ENCODE data around the gene FAF1.
"Not testable (repeated sequence)": the region's sequence is repeated elsewhere in the genome, so short reads cannot be mapped to it uniquely, and the experiment has no call there.

Gene FAF1

GRCh38 chr1:50747394-50747793, 212.7 kb downstream of the FAF1 start:
- no peak for DNase-seq

- DNase-seq = no peak
These were observed 217.5 kb downstream of the FAF1 start for GRCh38 chr1:50742523-50742922.

GRCh38 chr1:50739125-50739524, 220.9 kb downstream of the FAF1 start:
- DNase-seq = no peak

- DNase-seq = no peak
These were observed 224.6 kb downstream of the FAF1 start for GRCh38 chr1:50735443-50735842.

- DNase-seq = not testable (repeated sequence)
These were observed 232.5 kb downstream of the FAF1 start for GRCh38 chr1:50727578-50727977.

- no peak for DNase-seq
These were observed 235.3 kb downstream of the FAF1 start for GRCh38 chr1:50724626-50725286.

GRCh38 chr1:50720457-50721053, 239.5 kb downstream of the FAF1 start:
- no peak for DNase-seq

- DNase-seq = no peak
These were observed 240.9 kb downstream of the FAF1 start for GRCh38 chr1:50719126-50719525.

GRCh38 chr1:50717327-50717726, 242.7 kb downstream of the FAF1 start:
- DNase-seq = no peak

GRCh38 chr1:50716455-50716854, 243.6 kb downstream of the FAF1 start:
- DNase-seq = not testable (repeated sequence)

GRCh38 chr1:50710099-50710498, 250.0 kb downstream of the FAF1 start:
- DNase-seq = no peak

- no peak for DNase-seq
These were observed 252.2 kb downstream of the FAF1 start for GRCh38 chr1:50707824-50708223.

GRCh38 chr1:50705699-50706098, 254.4 kb downstream of the FAF1 start:
- DNase-seq = no peak

GRCh38 chr1:50705041-50705440, 255.0 kb downstream of the FAF1 start:
- DNase-seq = no peak

GRCh38 chr1:50704126-50704525, 255.9 kb downstream of the FAF1 start:
- DNase-seq = peak; percentile 36

- no peak for DNase-seq
These were observed 256.8 kb downstream of the FAF1 start for GRCh38 chr1:50703240-50703639.

GRCh38 chr1:50702395-50702794, 257.7 kb downstream of the FAF1 start:
- peak; percentile 14 for DNase-seq

GRCh38 chr1:50701706-50702317, 258.3 kb downstream of the FAF1 start:
- no peak for DNase-seq

GRCh38 chr1:50700621-50701020, 259.4 kb downstream of the FAF1 start:
- DNase-seq = no peak

- peak; percentile 45 for DNase-seq
These were observed 259.9 kb downstream of the FAF1 start for GRCh38 chr1:50700214-50700613.

- DNase-seq = no peak
These were observed 260.3 kb downstream of the FAF1 start for GRCh38 chr1:50699795-50700194.

- DNase-seq = no peak
These were observed 262.3 kb downstream of the FAF1 start for GRCh38 chr1:50697440-50698421.

GRCh38 chr1:50693829-50694228, 266.2 kb downstream of the FAF1 start:
- DNase-seq = no peak
